ENCODE results near the gene GAP43. TPM values are rescaled to one million over a fixed set of nuclear protein-coding genes. Genes with fewer than 3 reads are reported as not detected.
A peak's percentile ranks its signal among the peaks of the same experiment; 100 is the strongest.

Gene GAP43
- total RNA-seq, 1 donor = not detected

- H3K4me3 ChIP-seq (ENCODE audit: low read depth, low read length) = no peak overlapping the region
- TF ChIP-seq CTCF (IDR thresholded peaks at IDR 0.05; ENCODE audit: insufficient read depth, low read depth, low read length) = no peak
- no peak for DNase-seq (ENCODE audit: low read depth)
Observed at GRCh38 chr3:115688418-115688817, 65.1 kb downstream of the GAP43 start.

- no peak for TF ChIP-seq CTCF (IDR thresholded peaks at IDR 0.05; ENCODE audit: insufficient read depth, low read depth, low read length)
- no peak overlapping the region for H3K4me3 ChIP-seq (ENCODE audit: low read depth, low read length)
- DNase-seq (ENCODE audit: low read depth) = no peak
Observed at GRCh38 chr3:115689928-115690327, 66.6 kb downstream of the GAP43 start.

- DNase-seq (ENCODE audit: low read depth) = no peak
- no peak for TF ChIP-seq CTCF (IDR thresholded peaks at IDR 0.05; ENCODE audit: insufficient read depth, low read depth, low read length)
Observed at GRCh38 chr3:115691964-115692363, 68.7 kb downstream of the GAP43 start.

GRCh38 chr3:115692887-115693524 is 69.7 kb downstream of the GAP43 start:
- no peak overlapping the region for H3K4me3 ChIP-seq (ENCODE audit: low read depth, low read length)
- DNase-seq (ENCODE audit: low read depth) = peak; percentile 58
- TF ChIP-seq CTCF (IDR thresholded peaks at IDR 0.05; ENCODE audit: insufficient read depth, low read depth, low read length) = peak; percentile 85

More at GRCh38 chr3:115691964-115692363, 68.7 kb downstream of the GAP43 start:
- H3K4me3 ChIP-seq (ENCODE audit: low read depth, low read length) = no peak overlapping the region

GRCh38 chr3:115693868-115694267 is 70.6 kb downstream of the GAP43 start:
- no peak for TF ChIP-seq CTCF (IDR thresholded peaks at IDR 0.05; ENCODE audit: insufficient read depth, low read depth, low read length)
- no peak overlapping the region for H3K4me3 ChIP-seq (ENCODE audit: low read depth, low read length)
- DNase-seq (ENCODE audit: low read depth) = no peak

GRCh38 chr3:115695090-115695489 is 71.8 kb downstream of the GAP43 start:
- no peak overlapping the region for H3K4me3 ChIP-seq (ENCODE audit: low read depth, low read length)
- TF ChIP-seq CTCF (IDR thresholded peaks at IDR 0.05; ENCODE audit: insufficient read depth, low read depth, low read length) = no peak
- no peak for DNase-seq (ENCODE audit: low read depth)

All from fibroblast of villous mesenchyme (primary cell).